Astrocyte (in vitro differentiated cells and primary cell): ENCODE results near the gene CACNA1H. TPM values are rescaled to one million over a fixed set of nuclear protein-coding genes. Genes with fewer than 3 reads are reported as not detected.

Source experiments
- DNase-seq: peaks from one replicate; pipeline ENCODE4 v3.0.0-alpha.2; 2010; ENCODE audit warnings: low read depth
- FAIRE-seq: peaks from 2 replicates; lab custom pipeline; 2011; peaks lifted over from hg19 to GRCh38; lab: Jason Lieb, UNC
- H2AFZ ChIP-seq: 2 replicates; pipeline ENCODE4 v1.6.0; 2012; ENCODE audit warnings: low read depth, low read length, inconsistent platforms
- H3K27ac ChIP-seq: 2 replicates; pipeline ENCODE4 v1.5.1; 2011; ENCODE audit warnings: low read depth, low read length, inconsistent platforms
- H3K27me3 ChIP-seq: 2 replicates; pipeline ENCODE4 v1.6.0; 2011; ENCODE audit warnings: low read length, inconsistent platforms; ENCODE audit not compliant: insufficient read depth
- H3K36me3 ChIP-seq: 2 replicates; pipeline ENCODE4 v1.5.1; 2011; ENCODE audit warnings: low read length, inconsistent platforms; ENCODE audit not compliant: insufficient read depth
- H3K4me1 ChIP-seq: 2 replicates; pipeline ENCODE4 v1.5.1; 2011; ENCODE audit warnings: low read length, inconsistent platforms; ENCODE audit not compliant: insufficient read depth
- H3K4me2 ChIP-seq: 2 replicates; pipeline ENCODE4 v1.6.0; 2012; ENCODE audit warnings: low read length, inconsistent platforms
- H3K4me3 ChIP-seq: 2 replicates; pipeline ENCODE4 v1.5.1; 2011; ENCODE audit warnings: low read depth, mild to moderate bottlenecking, low read length, inconsistent platforms; ENCODE audit not compliant: insufficient read depth
- H3K79me2 ChIP-seq: 2 replicates; pipeline ENCODE4 v1.6.0; 2012; ENCODE audit warnings: mild to moderate bottlenecking, low read length, inconsistent platforms; ENCODE audit not compliant: insufficient read depth
- H3K9ac ChIP-seq: 2 replicates; pipeline ENCODE4 v1.6.0; 2012; ENCODE audit warnings: mild to moderate bottlenecking, low read length, inconsistent platforms
- H3K9me3 ChIP-seq: 2 replicates; pipeline ENCODE4 v1.5.1; 2012; ENCODE audit warnings: low read depth, mild to moderate bottlenecking, low read length, inconsistent platforms; ENCODE audit not compliant: insufficient read depth
- H4K20me1 ChIP-seq: 2 replicates; pipeline ENCODE4 v1.6.0; 2012; ENCODE audit warnings: low read length, inconsistent platforms; ENCODE audit not compliant: insufficient read depth
- H3K27ac Mint-ChIP-seq: one replicate; pipeline ENCODE4 v1.8.0; 2021; ENCODE audit warnings: mild to moderate bottlenecking, mixed read lengths; ENCODE audit not compliant: unreplicated experiment
- H3K27me3 Mint-ChIP-seq: one replicate; pipeline ENCODE4 v1.8.0; 2021; ENCODE audit warnings: low read depth, mixed read lengths; ENCODE audit not compliant: unreplicated experiment
- H3K36me3 Mint-ChIP-seq: one replicate; pipeline ENCODE4 v1.8.0; 2021; ENCODE audit warnings: low read depth, mixed read lengths; ENCODE audit not compliant: unreplicated experiment
- H3K4me1 Mint-ChIP-seq: one replicate; pipeline ENCODE4 v1.8.0; 2021; ENCODE audit warnings: low read depth, mixed read lengths; ENCODE audit not compliant: unreplicated experiment
- H3K4me3 Mint-ChIP-seq: one replicate; pipeline ENCODE4 v1.8.0; 2021; ENCODE audit warnings: mild to moderate bottlenecking, moderate library complexity, mixed read lengths; ENCODE audit not compliant: unreplicated experiment
- H3K9me3 Mint-ChIP-seq: one replicate; pipeline ENCODE4 v1.8.0; 2021; ENCODE audit warnings: mild to moderate bottlenecking, mixed read lengths; ENCODE audit not compliant: unreplicated experiment
- CTCF ChIP-seq: IDR thresholded peaks from 2 replicates; pipeline ENCODE4 v1.5.1; 2011; ENCODE audit warnings: low read depth, mild to moderate bottlenecking, inconsistent platforms, low read length, moderate library complexity; ENCODE audit not compliant: insufficient read depth
- EZH2 ChIP-seq: IDR thresholded peaks from 2 replicates; pipeline ENCODE4 v1.6.1; 2012; ENCODE audit warnings: mild to moderate bottlenecking, low read length, inconsistent platforms; ENCODE audit not compliant: insufficient read depth
- total RNA-seq: library from RNA; stranded (reverse); gene quantifications from 2 replicates; pipeline ENCODE4 v1.2.1, GENCODE V29; 2021

Gene CACNA1H
- total RNA-seq, 1 donor from 2014 or later = 21.7 TPM

DNA sequence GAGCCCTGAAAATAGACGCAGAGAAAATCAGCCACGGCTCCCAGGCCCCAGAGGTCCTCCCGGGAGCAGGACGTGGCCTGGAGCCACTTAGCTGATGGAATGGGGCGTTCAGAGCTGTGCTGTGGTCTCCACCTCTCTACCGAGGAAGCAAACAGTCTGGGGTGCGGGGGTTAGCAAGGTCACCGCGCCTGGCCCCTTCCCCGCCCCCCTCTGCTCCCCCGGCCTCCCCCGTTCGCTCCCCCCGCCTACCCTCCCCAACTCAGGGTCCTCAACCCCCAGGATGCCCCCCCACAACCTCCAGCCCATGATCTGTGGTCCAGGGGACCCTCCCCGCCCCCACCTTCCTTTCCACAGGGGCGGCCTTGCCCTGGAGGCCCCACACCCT, 36.2 kb upstream of the CACNA1H start:
- H3K4me3 ChIP-seq = no peak overlapping the region
- Mint-ChIP-seq H3K27me3 (peaks cover 15% of the 10 kb centered on the region), H3K36me3 (no peaks in the 10 kb centered on the region), H3K4me1 (no peaks in the 10 kb centered on the region), H3K4me3 (no peak overlapping the region), H3K9me3 (no peaks in the 10 kb centered on the region), H3K27ac (no peak overlapping the region)
- H3K9ac ChIP-seq = no peak overlapping the region
- H3K27me3 ChIP-seq = no peaks in the 10 kb centered on the region
- H4K20me1 ChIP-seq = no peaks in the 10 kb centered on the region
- H3K9me3 ChIP-seq = no peaks in the 10 kb centered on the region
- DNase-seq (no peak), FAIRE-seq (no peak)
- TF ChIP-seq CTCF (no peak), EZH2 (no peak)
- H2AFZ ChIP-seq = no peak overlapping the region
- no peak overlapping the region for H3K4me2 ChIP-seq
- H3K4me1 ChIP-seq = no peaks in the 10 kb centered on the region
- H3K79me2 ChIP-seq = no peaks in the 10 kb centered on the region
- no peaks in the 10 kb centered on the region for H3K36me3 ChIP-seq
- no peak overlapping the region for H3K27ac ChIP-seq

- H3K4me3 Mint-ChIP-seq = no peak overlapping the region
- Histone ChIP-seq H3K4me2 (no peak overlapping the region), H3K27ac (no peak overlapping the region), H3K4me1 (no peaks in the 10 kb centered on the region), H3K27me3 (no peaks in the 10 kb centered on the region), H4K20me1 (no peaks in the 10 kb centered on the region), H2AFZ (no peak overlapping the region), H3K36me3 (no peaks in the 10 kb centered on the region), H3K4me3 (no peak overlapping the region), H3K9me3 (no peaks in the 10 kb centered on the region), H3K79me2 (no peaks in the 10 kb centered on the region), H3K9ac (no peak overlapping the region)
- no peaks in the 10 kb centered on the region for H3K9me3 Mint-ChIP-seq
- H3K36me3 Mint-ChIP-seq = no peaks in the 10 kb centered on the region
- H3K27ac Mint-ChIP-seq = no peak overlapping the region
- H3K27me3 Mint-ChIP-seq = peaks cover 13% of the 10 kb centered on the region
- FAIRE-seq (no peak), DNase-seq (no peak)
- no peaks in the 10 kb centered on the region for H3K4me1 Mint-ChIP-seq
- no peak for TF ChIP-seq CTCF
- TF ChIP-seq EZH2 = peak; percentile 45
Measured at GRCh38 chr16:1117176-1117900, 35.6 kb upstream of the CACNA1H start.

- no peak overlapping the region for H3K27ac Mint-ChIP-seq
- FAIRE-seq = no peak
Measured at GRCh38 chr16:1117926-1118325, 35.0 kb upstream of the CACNA1H start.

More at GRCh38 chr16:1117926-1118325, 35.0 kb upstream of the CACNA1H start:
- no peaks in the 10 kb centered on the region for H3K9me3 ChIP-seq
- no peak for DNase-seq
- no peaks in the 10 kb centered on the region for H3K4me1 Mint-ChIP-seq
- H3K27me3 ChIP-seq = no peaks in the 10 kb centered on the region
- H3K9ac ChIP-seq = no peak overlapping the region
- no peaks in the 10 kb centered on the region for H3K4me1 ChIP-seq
- no peaks in the 10 kb centered on the region for H3K79me2 ChIP-seq
- H4K20me1 ChIP-seq = no peaks in the 10 kb centered on the region
- H3K36me3 ChIP-seq = no peaks in the 10 kb centered on the region
- H3K4me3 Mint-ChIP-seq = no peak overlapping the region
- no peak overlapping the region for H3K27ac ChIP-seq
- no peak overlapping the region for H2AFZ ChIP-seq
- H3K4me2 ChIP-seq = no peak overlapping the region
- peaks cover 10% of the 10 kb centered on the region for H3K27me3 Mint-ChIP-seq
- no peak overlapping the region for H3K4me3 ChIP-seq
- no peaks in the 10 kb centered on the region for H3K9me3 Mint-ChIP-seq
- no peaks in the 10 kb centered on the region for H3K36me3 Mint-ChIP-seq
- TF ChIP-seq EZH2 = no peak
- no peak for TF ChIP-seq CTCF
